Mesendoderm (in vitro differentiated cells): ENCODE measurements around the gene TNFAIP6.

Experiments used
- DNase-seq: peaks from one replicate; pipeline ENCODE4 v3.0.0; 2013
- H2AK5ac ChIP-seq: 2 replicates; pipeline ENCODE4 v1.6.1; 2013; ENCODE audit warnings: low read length, inconsistent platforms
- H2BK120ac ChIP-seq: 2 replicates; pipeline ENCODE4 v1.6.1; 2013; ENCODE audit warnings: low read depth, mild to moderate bottlenecking, low read length, moderate library complexity, mixed read lengths
- H2BK15ac ChIP-seq: replicated peaks from 2 replicates; pipeline ENCODE4 v1.6.1; 2013; ENCODE audit warnings: low read depth, mild to moderate bottlenecking, moderate library complexity
- H2BK5ac ChIP-seq: 2 replicates; pipeline ENCODE4 v1.6.1; 2013; ENCODE audit warnings: low read length, inconsistent platforms
- H3K18ac ChIP-seq: 2 replicates; pipeline ENCODE4 v1.6.1; 2013; ENCODE audit warnings: mild to moderate bottlenecking, low read length, mixed read lengths
- H3K23ac ChIP-seq: one replicate; pipeline ENCODE4 v1.6.1; 2013; ENCODE audit warnings: low read length
- H3K27ac ChIP-seq: 2 replicates; pipeline ENCODE4 v1.5.1; 2013; ENCODE audit warnings: low read depth, mild to moderate bottlenecking, inconsistent platforms, low read length, moderate library complexity
- H3K27me3 ChIP-seq: 2 replicates; pipeline ENCODE4 v1.6.1; 2013; ENCODE audit warnings: low read length, control low read depth, mild to moderate bottlenecking, inconsistent platforms; ENCODE audit not compliant: insufficient read depth, poor library complexity
- H3K36me3 ChIP-seq: 2 replicates; pipeline ENCODE4 v1.6.1; 2013; ENCODE audit warnings: low read length, inconsistent platforms; ENCODE audit not compliant: control insufficient read depth, insufficient read depth
- H3K4ac ChIP-seq: one replicate; pipeline ENCODE4 v1.6.1; 2013; ENCODE audit warnings: low read depth, mild to moderate bottlenecking, low read length, moderate library complexity
- H3K4me1 ChIP-seq: 2 replicates; pipeline ENCODE4 v1.6.1; 2013; ENCODE audit warnings: low read depth, low read length, inconsistent platforms; ENCODE audit not compliant: control insufficient read depth
- H3K4me2 ChIP-seq: 2 replicates; pipeline ENCODE4 v1.6.1; 2013; ENCODE audit warnings: low read length
- H3K4me3 ChIP-seq: 2 replicates; pipeline ENCODE4 v1.5.1; 2013; ENCODE audit warnings: mild to moderate bottlenecking, low read length
- H3K56ac ChIP-seq: one replicate; pipeline ENCODE4 v1.6.1; 2013; ENCODE audit warnings: low read length
- H3K79me1 ChIP-seq: 2 replicates; pipeline ENCODE4 v1.6.1; 2013; ENCODE audit warnings: low read length, inconsistent platforms
- H3K79me2 ChIP-seq: 2 replicates; pipeline ENCODE4 v1.6.1; 2013; ENCODE audit warnings: mild to moderate bottlenecking, low read length; ENCODE audit not compliant: control insufficient read depth, insufficient read depth
- H3K9ac ChIP-seq: 2 replicates; pipeline ENCODE4 v1.6.1; 2013; ENCODE audit warnings: low read length, inconsistent platforms
- H4K5ac ChIP-seq: one replicate; pipeline ENCODE4 v1.6.1; 2013; ENCODE audit warnings: low read length
- H4K8ac ChIP-seq: one replicate; pipeline ENCODE4 v1.6.1; 2013; ENCODE audit warnings: low read depth, mild to moderate bottlenecking, control low read depth, low read length, moderate library complexity
- WGBS: extraction: QIAGEN DNeasy Blood & Tissue Kit; methylation state at CpG from one replicate; pipeline ENCODE4 v1.1.7; 2013; ENCODE audit warnings: low lambda C conversion rate, missing lambda C conversion rate; ENCODE audit not compliant: insufficient coverage; ENCODE audit errors: extremely low coverage; 5-methylcytosine and 5-hydroxymethylcytosine counted together

TNFAIP6 gene

GRCh38 chr2:151361674-151362370 lies 4.4 kb downstream of the TNFAIP6 start:
- no peaks in the 10 kb centered on the region for H3K27me3 ChIP-seq
- no peak overlapping the region for H2BK5ac ChIP-seq
- H3K79me1 ChIP-seq: no peaks in the 10 kb centered on the region
- H3K36me3 ChIP-seq: no peaks in the 10 kb centered on the region
- H3K18ac ChIP-seq: no peak overlapping the region
- H3K79me2 ChIP-seq: no peaks in the 10 kb centered on the region
- no peak overlapping the region for H3K4me2 ChIP-seq
- no peak overlapping the region for H3K9ac ChIP-seq
- DNase-seq: no peak
- no peaks in the 10 kb centered on the region for H3K4me1 ChIP-seq
- no peak overlapping the region for H4K5ac ChIP-seq
- no peak overlapping the region for H3K27ac ChIP-seq
- no peak overlapping the region for H2BK15ac ChIP-seq
- H3K4me3 ChIP-seq: no peak overlapping the region
- no peak overlapping the region for H4K8ac ChIP-seq
- H3K4ac ChIP-seq: no peak overlapping the region
- no CpG with 5 or more reads among the region's 3 CpGs for WGBS
- no peak overlapping the region for H3K23ac ChIP-seq
- H3K56ac ChIP-seq: no peak overlapping the region
- H2AK5ac ChIP-seq: no peak overlapping the region
- H2BK120ac ChIP-seq: no peak overlapping the region

GRCh38 chr2:151363709-151364108 lies 6.3 kb downstream of the TNFAIP6 start:
- no peak for DNase-seq
- H3K4ac ChIP-seq: no peak overlapping the region
- no peak overlapping the region for H2BK5ac ChIP-seq
- no peaks in the 10 kb centered on the region for H3K4me1 ChIP-seq
- no peaks in the 10 kb centered on the region for H3K27me3 ChIP-seq
- WGBS: no CpG with 5 or more reads among the region's 8 CpGs
- H2BK15ac ChIP-seq: no peak overlapping the region
- no peak overlapping the region for H3K4me3 ChIP-seq
- H3K36me3 ChIP-seq: no peaks in the 10 kb centered on the region
- H4K8ac ChIP-seq: no peak overlapping the region
- no peak overlapping the region for H3K9ac ChIP-seq
- H2AK5ac ChIP-seq: no peak overlapping the region
- no peaks in the 10 kb centered on the region for H3K79me1 ChIP-seq
- no peak overlapping the region for H2BK120ac ChIP-seq
- H3K18ac ChIP-seq: no peak overlapping the region
- no peak overlapping the region for H3K4me2 ChIP-seq
- H3K56ac ChIP-seq: no peak overlapping the region
- H3K27ac ChIP-seq: no peak overlapping the region
- H4K5ac ChIP-seq: no peak overlapping the region
- no peaks in the 10 kb centered on the region for H3K79me2 ChIP-seq
- no peak overlapping the region for H3K23ac ChIP-seq

GRCh38 chr2:151367571-151367970 lies 10.2 kb downstream of the TNFAIP6 start:
- Histone ChIP-seq H3K27ac (no peak overlapping the region), H2BK15ac (no peak overlapping the region)

GRCh38 chr2:151374436-151374835 lies 17.0 kb downstream of the TNFAIP6 start:
- no peaks in the 10 kb centered on the region for H3K4me1 ChIP-seq
- 100% methylated on average over 1 of the region's 3 CpGs for WGBS
- H4K5ac ChIP-seq: no peak overlapping the region
- no peak overlapping the region for H3K4me3 ChIP-seq
- H2BK15ac ChIP-seq: no peak overlapping the region
- no peak overlapping the region for H4K8ac ChIP-seq
- H3K36me3 ChIP-seq: no peaks in the 10 kb centered on the region
- H3K56ac ChIP-seq: no peak overlapping the region
- H2AK5ac ChIP-seq: no peak overlapping the region
- H3K27me3 ChIP-seq: no peaks in the 10 kb centered on the region
- no peak overlapping the region for H2BK5ac ChIP-seq
- no peak overlapping the region for H3K9ac ChIP-seq
- H3K4ac ChIP-seq: no peak overlapping the region
- no peaks in the 10 kb centered on the region for H3K79me2 ChIP-seq
- H3K79me1 ChIP-seq: no peaks in the 10 kb centered on the region
- no peak overlapping the region for H3K23ac ChIP-seq
- DNase-seq: no peak
- no peak overlapping the region for H2BK120ac ChIP-seq
- no peak overlapping the region for H3K18ac ChIP-seq
- no peak overlapping the region for H3K27ac ChIP-seq
- no peak overlapping the region for H3K4me2 ChIP-seq

More at GRCh38 chr2:151367571-151367970, 10.2 kb downstream of the TNFAIP6 start:
- H4K5ac ChIP-seq: no peak overlapping the region
- no peak for DNase-seq
- no peak overlapping the region for H2AK5ac ChIP-seq
- H3K56ac ChIP-seq: no peak overlapping the region
- no peak overlapping the region for H4K8ac ChIP-seq
- no peak overlapping the region for H3K18ac ChIP-seq
- no peak overlapping the region for H2BK5ac ChIP-seq
- no peaks in the 10 kb centered on the region for H3K36me3 ChIP-seq
- H3K4me3 ChIP-seq: no peak overlapping the region
- no peak overlapping the region for H3K4me2 ChIP-seq
- H3K4me1 ChIP-seq: no peaks in the 10 kb centered on the region
- WGBS: no CpG with 5 or more reads among the region's 2 CpGs
- H3K79me1 ChIP-seq: no peaks in the 10 kb centered on the region
- no peak overlapping the region for H3K4ac ChIP-seq
- no peaks in the 10 kb centered on the region for H3K79me2 ChIP-seq
- H3K27me3 ChIP-seq: no peaks in the 10 kb centered on the region
- no peak overlapping the region for H3K9ac ChIP-seq
- H3K23ac ChIP-seq: no peak overlapping the region
- H2BK120ac ChIP-seq: no peak overlapping the region

- DNase-seq: no peak
- Histone ChIP-seq H2AK5ac (no peak overlapping the region), H3K4me2 (no peak overlapping the region), H3K4me3 (no peak overlapping the region), H3K79me1 (no peaks in the 10 kb centered on the region), H2BK5ac (no peak overlapping the region), H3K9ac (no peak overlapping the region), H3K27me3 (no peaks in the 10 kb centered on the region), H3K18ac (no peak overlapping the region), H4K8ac (no peak overlapping the region), H3K23ac (no peak overlapping the region), H3K79me2 (no peaks in the 10 kb centered on the region), H3K36me3 (no peaks in the 10 kb centered on the region), H2BK15ac (no peak overlapping the region), H3K56ac (no peak overlapping the region), H3K27ac (no peak overlapping the region), H4K5ac (no peak overlapping the region), H3K4ac (no peak overlapping the region), H2BK120ac (no peak overlapping the region), H3K4me1 (no peaks in the 10 kb centered on the region)
- no CpG with 5 or more reads among the region's 4 CpGs for WGBS
Measured at GRCh38 chr2:151379169-151379568, 21.8 kb downstream of the TNFAIP6 start.
